NCI-H460 (cell line): ENCODE results near the gene TRMT61A. TPM values are rescaled to one million over a fixed set of nuclear protein-coding genes. Genes with fewer than 3 reads are reported as not detected.
"Not testable (repeated sequence)": the region's sequence is repeated elsewhere in the genome, so short reads cannot be mapped to it uniquely, and the experiment has no call there.

Source experiments
- DNase-seq: peaks from one replicate; pipeline ENCODE4 v3.0.0-alpha.2; 2016; ENCODE audit warnings: low read depth; ENCODE audit errors: extremely low read depth
- total RNA-seq: library from RNA; depleted of rRNA; stranded (reverse); fragments of >200 nt; shearing (Covaris generic); gene quantifications from 2 replicates; pipeline ENCODE4 v1.2.3, GENCODE V29; 2014

Gene TRMT61A
- total RNA-seq, 1 experiment from 2014 or later = 11.6 TPM

- no peak for DNase-seq
Observed at GRCh38 chr14:103508521-103509329, 20.3 kb upstream of the TRMT61A start.

- DNase-seq = no peak
Observed at GRCh38 chr14:103509864-103510723, 18.9 kb upstream of the TRMT61A start.

- DNase-seq = no peak
Observed at GRCh38 chr14:103510724-103511693, 18.0 kb upstream of the TRMT61A start.

GRCh38 chr14:103512180-103512579 lies 16.8 kb upstream of the TRMT61A start:
- DNase-seq = not testable (repeated sequence)

- no peak for DNase-seq
Observed at GRCh38 chr14:103512701-103513611, 16.0 kb upstream of the TRMT61A start.

GRCh38 chr14:103514596-103515421 lies 14.2 kb upstream of the TRMT61A start:
- DNase-seq = no peak

GRCh38 chr14:103516426-103517173 lies 12.4 kb upstream of the TRMT61A start:
- DNase-seq = no peak

- DNase-seq = no peak
Observed at GRCh38 chr14:103517174-103517566, 11.8 kb upstream of the TRMT61A start.

- no peak for DNase-seq
Observed at GRCh38 chr14:103517721-103518421, 11.1 kb upstream of the TRMT61A start.

GRCh38 chr14:103518422-103519042 lies 10.5 kb upstream of the TRMT61A start:
- peak; percentile 59 for DNase-seq

GRCh38 chr14:103519043-103519836 lies 9.8 kb upstream of the TRMT61A start:
- DNase-seq = no peak

- DNase-seq = no peak
Observed at GRCh38 chr14:103519837-103520212, 9.2 kb upstream of the TRMT61A start.

GRCh38 chr14:103520269-103520656 lies 8.7 kb upstream of the TRMT61A start:
- DNase-seq = no peak

GRCh38 chr14:103520657-103521437 lies 8.1 kb upstream of the TRMT61A start:
- DNase-seq = peak; percentile 82

- DNase-seq = no peak
Observed at GRCh38 chr14:103521438-103521950, 7.5 kb upstream of the TRMT61A start.
